Gastroesophageal sphincter (tissue), 3 donors: ENCODE results near the gene ST8SIA3.

Experiments
- CTCF ChIP-seq, 4 experiments: fragments of 200-600 bp in 2 of 4; fragments of 450-650 bp in 2 of 4; sonication (generic) in 1 of 4; IDR thresholded peaks; one replicate each; pipeline ENCODE4 v1.5.1; 2017 to 2019; ENCODE audit warnings: antibody characterized with exemption in 4 of 4, mild to moderate bottlenecking in 2 of 4, moderate library complexity in 2 of 4
- EP300 ChIP-seq: sonication (generic); formaldehyde crosslinking; IDR thresholded peaks from one replicate; pipeline ENCODE4 v1.6.1; 2017; ENCODE audit warnings: antibody characterized with exemption, mild to moderate bottlenecking
- POLR2AphosphoS5 ChIP-seq: sonication (generic); formaldehyde crosslinking; IDR thresholded peaks from one replicate; pipeline ENCODE4 v1.6.1; 2017; ENCODE audit warnings: antibody characterized with exemption

DNA sequence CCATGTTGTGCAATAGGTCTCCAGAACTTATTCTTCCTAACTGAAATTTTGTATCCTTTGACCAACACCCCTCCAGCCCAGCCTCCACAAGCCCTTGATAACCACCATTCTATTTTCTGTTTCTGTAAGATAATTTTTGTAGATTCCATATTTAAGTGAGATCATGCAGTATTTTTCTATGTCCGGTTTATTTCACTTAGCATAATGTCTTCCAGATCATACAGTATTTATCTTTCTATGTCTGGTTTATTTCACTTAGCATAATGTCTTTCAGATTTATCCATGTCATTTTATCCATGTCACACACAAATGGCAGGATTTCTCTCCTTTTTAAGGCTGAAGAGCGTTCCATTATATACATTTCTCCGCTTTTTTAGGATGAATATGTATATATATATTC lies 58.4 kb downstream of the ST8SIA3 start:
- TF ChIP-seq EP300 (no peak), POLR2AphosphoS5 (no peak), CTCF (IDR thresholded peaks at IDR 0.05) (no peak)
